Measurements from ENCODE around the gene ADGRA3.

DNA sequence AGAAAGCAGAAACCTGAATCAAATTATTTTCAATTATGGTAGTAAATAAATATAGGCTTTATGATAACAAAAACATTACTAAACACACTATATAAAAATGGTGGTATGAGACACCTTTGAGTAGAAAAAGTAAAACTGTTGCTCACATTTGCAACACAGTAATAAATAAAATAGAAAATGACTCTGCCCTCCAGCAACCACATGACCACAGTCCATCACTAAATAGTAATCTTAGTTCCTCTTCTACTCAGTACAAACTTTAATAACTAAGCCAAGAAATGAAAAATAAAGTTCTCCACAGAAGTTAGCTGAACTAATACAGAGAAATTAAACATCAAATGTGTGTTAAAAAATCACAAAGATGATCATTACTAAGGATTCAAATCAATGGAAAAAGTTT lies 108.5 kb downstream of the ADGRA3 start:
- no peak for TF ChIP-seq CTCF (IDR thresholded peaks at IDR 0.05)
- no peak for TF ChIP-seq POLR2A (IDR thresholded peaks at IDR 0.05)

Data from heart left ventricle (tissue), 13 donors.